Measurements from ENCODE around the gene IPPK.

GRCh38 chr9:92704528-92704927, 34.6 kb upstream of the IPPK start:
- no peak for TF ChIP-seq CTCF (conservative IDR thresholded peaks at IDR 0.05; ENCODE audit: low read depth, low read length)
- no peak for TF ChIP-seq RFX5 (IDR thresholded peaks at IDR 0.05; ENCODE audit: low read depth, low read length)
- TF ChIP-seq RAD21 (IDR thresholded peaks at IDR 0.05; ENCODE audit: low read length) = no peak
